Hepatic stellate cell (primary cell): ENCODE measurements around the gene MOB3B.
"Not testable (repeated sequence)": the region's sequence is repeated elsewhere in the genome, so short reads cannot be mapped to it uniquely, and the experiment has no call there.

Experiments used
- DNase-seq: peaks from one replicate; pipeline ENCODE4 v3.0.0; 2011; ENCODE audit warnings: low spot score

The MOB3B gene

DNA sequence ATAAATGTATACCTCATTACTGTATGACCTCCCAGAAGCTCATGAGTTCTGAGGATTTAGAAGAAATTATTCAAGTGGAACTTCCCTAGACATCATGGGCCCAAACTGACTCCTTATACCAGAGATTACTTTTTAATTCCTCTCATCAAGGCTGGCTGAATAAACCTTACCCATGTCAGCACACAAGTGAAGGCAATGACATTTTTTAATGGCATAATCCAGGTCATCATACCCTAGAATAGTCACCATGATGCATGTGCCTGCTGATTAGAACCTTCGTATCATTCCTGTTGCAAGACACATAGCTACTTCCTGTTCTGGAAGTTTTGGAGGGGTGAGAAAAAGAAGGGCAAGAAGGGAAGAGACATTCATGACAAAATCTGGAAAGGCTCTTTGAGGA lies 55.3 kb downstream of the MOB3B start:
- DNase-seq, result no peak

DNA sequence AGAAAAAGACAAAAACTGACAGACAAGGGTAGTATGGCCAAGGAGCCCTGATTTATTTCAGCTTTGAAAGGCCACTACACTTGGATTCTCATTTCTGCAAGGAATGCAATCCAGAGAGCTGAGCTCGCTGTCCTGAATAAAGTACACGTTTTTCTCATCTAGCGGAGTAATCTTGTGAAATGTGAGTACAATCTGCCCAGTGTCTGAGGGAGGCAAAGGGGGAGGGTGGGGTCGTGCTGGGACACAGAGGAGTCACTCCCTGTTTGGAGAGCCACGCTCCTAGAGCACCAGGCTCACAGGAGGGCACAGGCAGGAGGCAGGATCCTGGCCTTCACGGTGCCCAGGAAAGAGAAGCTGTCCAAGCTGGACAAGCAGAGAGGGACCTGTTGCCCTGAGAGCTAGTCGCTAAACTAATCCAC lies 56.5 kb downstream of the MOB3B start:
- DNase-seq, result no peak

- DNase-seq, result no peak
These were observed 57.4 kb downstream of the MOB3B start for GRCh38 chr9:27472195-27472594.

- DNase-seq, result no peak
These were observed 57.8 kb downstream of the MOB3B start for GRCh38 chr9:27471789-27472188.

- no peak for DNase-seq
These were observed 58.2 kb downstream of the MOB3B start for GRCh38 chr9:27471366-27471765.

DNA sequence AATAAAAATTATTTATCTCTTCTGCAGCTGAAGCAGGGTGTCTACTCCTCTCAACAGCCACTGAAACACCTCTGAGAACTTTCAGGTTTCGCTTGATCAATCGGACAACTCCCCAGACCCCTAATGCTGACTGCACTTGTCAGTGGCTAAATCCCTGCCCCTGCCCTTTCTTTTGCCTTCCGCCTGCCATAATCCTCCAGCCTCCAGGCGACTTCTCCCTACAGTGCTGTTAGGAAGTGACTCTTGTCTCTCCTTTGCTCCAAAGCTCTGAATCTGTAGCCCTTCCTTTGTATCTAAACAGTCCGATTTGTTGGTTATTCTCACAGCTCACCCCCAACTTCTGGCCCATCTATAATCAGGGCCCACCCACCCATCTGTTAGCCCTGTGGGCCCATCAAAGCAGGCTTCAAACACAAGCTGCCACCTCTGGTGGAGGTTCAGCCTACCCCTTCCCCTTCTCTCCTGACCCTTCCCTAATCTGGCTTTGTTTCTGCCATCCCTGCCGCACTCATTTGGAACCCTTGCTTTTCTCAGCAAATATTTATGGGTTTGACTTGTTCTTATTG lies 59.2 kb downstream of the MOB3B start:
- DNase-seq, result no peak

GRCh38 chr9:27469550-27469949 lies 60.1 kb downstream of the MOB3B start:
- DNase-seq, result no peak

- DNase-seq, result no peak
These were observed 61.0 kb downstream of the MOB3B start for GRCh38 chr9:27468462-27469110.

- no peak for DNase-seq
These were observed 61.6 kb downstream of the MOB3B start for GRCh38 chr9:27468000-27468399.

- DNase-seq, result no peak
These were observed 62.1 kb downstream of the MOB3B start for GRCh38 chr9:27467486-27467885.

DNA sequence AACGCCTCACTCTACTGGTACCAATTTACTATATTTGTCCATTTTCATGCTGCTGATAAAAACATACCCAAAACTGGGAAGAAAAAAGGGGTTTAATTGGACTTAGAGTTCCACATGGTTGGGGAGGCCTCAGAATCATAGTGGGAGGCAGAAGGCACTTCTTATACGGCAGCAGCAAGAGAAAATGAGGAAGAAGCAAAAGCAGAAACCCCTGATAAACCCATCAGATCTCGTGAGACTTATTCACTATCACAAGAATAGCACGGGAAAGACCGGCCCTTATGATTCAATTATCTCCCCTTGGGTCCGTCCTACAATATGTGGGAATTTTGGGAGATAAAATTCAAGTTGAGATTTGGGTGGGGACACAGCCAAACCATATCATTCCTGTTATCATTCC lies 63.1 kb downstream of the MOB3B start:
- not testable (repeated sequence) for DNase-seq

DNA sequence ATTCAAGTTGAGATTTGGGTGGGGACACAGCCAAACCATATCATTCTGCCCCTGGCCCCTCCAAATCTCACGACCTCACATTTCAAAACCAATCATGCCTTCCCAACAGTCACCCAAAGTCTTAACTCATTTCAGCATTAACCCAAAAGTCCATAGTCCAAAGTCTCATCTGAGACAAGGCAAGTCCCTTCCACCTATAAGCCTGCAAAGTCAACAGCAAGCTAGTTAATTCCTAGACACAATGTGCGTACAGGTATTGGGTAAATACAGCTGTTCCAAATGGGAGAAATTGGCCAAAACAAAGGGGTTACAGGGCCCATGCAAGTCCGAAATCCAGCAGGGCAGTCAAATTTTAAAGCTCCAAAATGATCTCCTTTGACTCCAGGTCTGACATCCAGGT lies 64.7 kb downstream of the MOB3B start:
- DNase-seq, result not testable (repeated sequence)

- DNase-seq, result no peak
These were observed 66.8 kb downstream of the MOB3B start for GRCh38 chr9:27462846-27463245.

- DNase-seq, result no peak
These were observed 67.2 kb downstream of the MOB3B start for GRCh38 chr9:27462434-27462833.

DNA sequence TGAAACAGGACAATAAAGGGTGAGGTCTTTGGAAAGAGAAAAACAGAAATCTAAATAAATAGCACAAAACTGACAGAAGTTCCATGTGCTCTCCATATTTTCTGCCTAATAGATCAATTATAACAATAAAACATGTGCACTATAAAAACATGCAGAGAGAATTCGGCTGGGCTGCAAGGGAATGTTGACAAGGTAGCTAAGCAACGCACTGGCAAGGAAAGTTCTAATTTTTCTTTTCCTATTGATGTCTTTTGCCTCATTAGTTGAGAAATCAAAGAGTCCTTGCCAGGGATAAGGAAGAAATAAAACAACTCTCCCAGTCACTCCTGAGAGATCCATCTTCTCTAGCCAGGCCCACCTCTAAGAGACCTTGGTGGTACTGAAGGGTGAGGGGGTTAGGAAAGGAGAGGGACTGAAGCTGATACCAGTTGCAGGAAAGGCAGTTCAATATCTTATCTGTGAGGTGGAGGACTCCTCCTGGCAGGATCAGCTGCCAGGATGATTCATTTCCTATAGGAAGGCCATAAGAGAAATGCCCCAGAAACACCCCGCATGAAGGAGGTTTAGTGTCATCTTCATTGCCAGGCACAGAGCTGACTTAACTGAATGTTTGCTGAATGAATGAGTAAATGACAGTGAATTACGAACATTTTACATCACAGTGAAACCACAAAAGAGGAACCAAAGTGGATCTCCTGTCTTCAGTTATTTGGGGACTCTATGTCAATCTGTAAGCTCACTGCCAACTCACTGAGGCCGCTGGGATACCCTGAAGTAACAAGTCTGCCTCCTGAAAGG lies 69.2 kb downstream of the MOB3B start:
- no peak for DNase-seq

DNA sequence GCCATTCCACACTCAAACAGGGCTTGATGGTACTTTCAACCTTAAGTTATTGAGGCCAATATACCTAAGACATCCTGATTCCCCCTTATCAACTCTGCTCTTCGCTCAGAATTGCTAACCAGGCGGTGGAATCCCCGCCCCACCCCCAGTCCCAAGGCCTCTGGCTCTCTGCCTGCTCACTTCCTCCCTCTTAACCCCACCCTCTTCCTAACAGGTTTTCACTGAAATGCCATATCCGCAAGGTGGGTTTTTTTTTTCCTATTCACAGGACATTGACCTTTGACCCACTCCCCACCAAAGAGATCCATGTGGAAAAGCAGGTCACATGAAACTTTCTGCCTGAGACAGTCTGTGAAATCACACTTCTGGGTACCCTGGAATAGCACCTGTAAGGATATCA lies 72.2 kb downstream of the MOB3B start:
- DNase-seq, result no peak

DNA sequence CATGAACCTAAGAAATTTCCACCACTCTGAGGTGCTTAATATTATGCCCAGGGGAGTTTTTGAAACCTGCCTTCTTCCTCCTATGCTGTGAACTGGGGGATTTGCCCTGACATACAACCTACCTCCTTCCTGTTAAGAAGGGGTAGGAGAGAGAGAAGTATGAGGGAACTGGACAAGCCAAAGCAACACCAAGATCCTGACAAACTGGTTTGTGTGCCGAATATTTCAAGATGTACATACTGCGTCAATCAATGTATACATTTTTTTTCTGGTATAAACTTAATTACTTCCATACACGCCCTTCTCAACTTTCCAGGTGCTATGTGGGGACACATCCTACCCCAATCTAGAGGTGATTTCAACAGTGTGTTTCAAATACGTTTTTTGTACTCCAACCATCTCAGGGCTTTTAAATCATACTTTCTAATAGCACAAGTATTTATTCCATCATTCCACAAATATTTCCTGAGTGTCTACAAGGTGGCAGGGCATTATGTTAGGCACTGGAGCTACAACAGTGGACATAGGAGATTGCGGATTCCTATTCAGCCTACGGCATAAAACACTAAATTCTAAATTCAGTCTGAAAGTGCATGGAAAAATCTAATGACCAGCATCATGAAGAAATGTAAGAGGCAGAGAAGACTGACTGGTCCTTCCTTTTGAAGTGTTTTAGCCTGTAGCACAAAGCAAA lies 75.6 kb downstream of the MOB3B start:
- DNase-seq, result no peak

GRCh38 chr9:27451207-27451797 lies 78.3 kb downstream of the MOB3B start:
- no peak for DNase-seq

DNA sequence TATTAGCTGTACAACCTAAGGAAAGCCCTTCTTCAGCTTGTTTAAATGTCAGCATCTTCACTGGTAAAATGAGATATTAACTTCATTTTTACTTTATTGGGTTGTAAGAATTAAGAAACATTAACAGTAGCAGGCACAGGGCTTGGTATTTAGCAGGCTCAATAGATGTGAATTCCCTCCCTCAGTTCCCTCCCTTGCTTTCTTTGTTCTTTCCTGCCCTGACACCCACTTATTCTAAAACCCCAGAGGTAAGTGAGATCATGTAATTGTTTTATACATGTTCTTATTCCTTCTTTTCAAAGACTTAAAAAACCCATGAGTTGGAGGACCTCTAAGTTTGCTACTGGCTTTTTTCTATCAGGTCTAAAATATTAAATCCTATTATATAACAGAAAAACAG lies 78.9 kb downstream of the MOB3B start:
- DNase-seq, result no peak

DNA sequence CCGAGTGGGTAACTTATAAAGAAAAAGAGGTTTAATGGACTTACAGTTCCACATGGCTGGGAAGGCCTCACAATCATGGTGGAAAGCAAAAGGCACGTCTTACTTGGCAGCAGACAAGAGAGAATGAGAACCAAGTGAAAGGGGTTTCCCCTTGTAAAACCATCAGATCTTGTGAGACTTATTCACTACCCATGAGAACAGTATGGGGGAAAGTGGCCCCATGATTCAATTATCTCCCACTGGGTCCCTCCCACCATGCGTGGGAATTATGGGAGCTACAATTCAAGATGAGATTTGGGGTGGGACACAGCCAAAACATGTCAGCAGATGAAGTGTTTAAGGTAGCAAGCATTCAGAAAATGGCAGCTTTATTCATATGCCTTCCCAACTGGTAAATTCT lies 81.3 kb downstream of the MOB3B start:
- not testable (repeated sequence) for DNase-seq

DNA sequence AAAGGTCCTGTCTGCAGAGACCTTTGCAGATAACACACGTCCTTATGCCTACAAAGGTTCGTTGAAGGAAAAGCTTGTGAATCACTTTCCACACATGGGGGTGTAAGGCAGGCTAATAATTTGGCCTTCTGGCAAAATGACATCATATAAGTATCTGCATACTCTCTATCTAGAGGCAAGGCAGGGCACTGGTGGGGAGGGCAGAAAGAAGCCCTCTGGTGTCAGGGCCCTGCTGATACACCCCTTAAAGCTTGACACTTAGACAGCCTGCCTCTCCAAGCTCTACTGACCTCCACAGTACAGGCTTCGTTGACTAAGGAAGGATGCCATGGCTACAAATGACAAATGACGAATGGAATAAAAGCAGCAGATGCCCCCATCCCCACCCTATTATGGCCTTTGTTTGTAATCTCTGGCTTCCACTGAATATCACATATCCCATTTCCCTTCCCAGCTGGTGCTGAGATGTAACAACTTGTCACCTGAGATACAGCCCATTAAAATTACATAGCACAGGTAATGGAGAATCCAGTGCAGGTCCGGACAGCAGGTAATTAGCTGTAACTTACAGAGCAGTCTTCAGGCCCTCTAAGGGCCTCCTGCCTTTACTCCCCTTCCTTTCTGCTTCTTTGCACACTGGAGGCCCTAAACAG lies 82.5 kb downstream of the MOB3B start:
- no peak for DNase-seq

DNA sequence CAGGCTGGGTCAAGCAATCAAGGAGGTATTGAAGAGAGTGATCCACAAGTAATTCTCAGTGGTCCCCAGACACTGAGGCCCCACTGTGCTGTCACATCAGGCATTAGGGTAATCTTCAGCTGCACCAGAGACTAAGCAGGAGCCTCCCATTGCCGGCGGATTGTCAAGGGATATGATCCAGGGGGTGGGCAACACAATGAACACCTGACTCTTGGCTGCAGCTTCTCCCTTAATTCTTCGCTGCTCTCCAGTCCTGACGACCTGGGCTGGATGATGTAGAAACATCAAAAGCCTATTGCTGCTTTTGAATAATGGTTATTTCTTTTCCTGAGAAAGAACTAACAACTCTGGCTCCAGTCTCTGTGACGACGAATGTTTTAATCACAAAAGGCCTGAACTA lies 83.9 kb downstream of the MOB3B start:
- DNase-seq, result no peak
